HL-60 (cell line): ENCODE results near the gene MOCOS.

Experiments used
- DNase-seq, 2 experiments: peaks; one replicate each; pipeline ENCODE4 v3.0.0-alpha.2; 2010 to 2020; ENCODE audit warnings: low read depth in 1 of 2, low spot score in 1 of 2
- H3K27ac ChIP-seq: fragments of 250-450 bp; sonication (Bioruptor Pico); replicated peaks from 2 replicates; pipeline ENCODE4 v1.5.1; 2020; ENCODE audit warnings: mild to moderate bottlenecking, moderate library complexity
- H3K27me3 ChIP-seq: fragments of 250-450 bp; sonication (Bioruptor Pico); 2 replicates; pipeline ENCODE4 v1.5.1; 2021; ENCODE audit warnings: mild to moderate bottlenecking, moderate library complexity; ENCODE audit not compliant: insufficient read depth, poor library complexity, severe bottlenecking
- H3K4me3 ChIP-seq: replicated peaks from 2 replicates; pipeline ENCODE4 v1.5.1; 2011; ENCODE audit warnings: mild to moderate bottlenecking, control low read depth, low read length; ENCODE audit not compliant: insufficient read depth
- GABPA ChIP-seq: IDR thresholded peaks from 2 replicates; pipeline ENCODE4 v1.6.1; 2012; ENCODE audit warnings: low read depth
- POLR2AphosphoS5 ChIP-seq: IDR thresholded peaks from 2 replicates; pipeline ENCODE4 v1.6.1; 2012; ENCODE audit warnings: low read depth
- REST ChIP-seq: IDR thresholded peaks from 2 replicates; pipeline ENCODE4 v1.6.1; 2012; ENCODE audit warnings: low read depth; ENCODE audit not compliant: insufficient replicate concordance
- SPI1 ChIP-seq: IDR thresholded peaks from 2 replicates; pipeline ENCODE4 v1.6.1; 2012; ENCODE audit warnings: low read depth, mild to moderate bottlenecking, borderline replicate concordance
- TF ChIP-seq, protein P1 (sequence below): IDR thresholded peaks from one replicate; pipeline ENCODE4 v1.5.1; 2011; ENCODE audit warnings: low read length, control low read depth, inconsistent platforms; ENCODE audit not compliant: insufficient read depth

The MOCOS gene

GRCh38 chr18:36177913-36178312 lies 9.4 kb upstream of the MOCOS start:
- DNase-seq = no peak
- TF ChIP-seq GABPA = no peak
- TF ChIP-seq POLR2AphosphoS5 = peak; percentile 44; the same call in 1 of the 2 replicates
- Histone ChIP-seq H3K27ac (no peak overlapping the region), H3K4me3 (no peak overlapping the region), H3K27me3 (no peaks in the 10 kb centered on the region)

DNA sequence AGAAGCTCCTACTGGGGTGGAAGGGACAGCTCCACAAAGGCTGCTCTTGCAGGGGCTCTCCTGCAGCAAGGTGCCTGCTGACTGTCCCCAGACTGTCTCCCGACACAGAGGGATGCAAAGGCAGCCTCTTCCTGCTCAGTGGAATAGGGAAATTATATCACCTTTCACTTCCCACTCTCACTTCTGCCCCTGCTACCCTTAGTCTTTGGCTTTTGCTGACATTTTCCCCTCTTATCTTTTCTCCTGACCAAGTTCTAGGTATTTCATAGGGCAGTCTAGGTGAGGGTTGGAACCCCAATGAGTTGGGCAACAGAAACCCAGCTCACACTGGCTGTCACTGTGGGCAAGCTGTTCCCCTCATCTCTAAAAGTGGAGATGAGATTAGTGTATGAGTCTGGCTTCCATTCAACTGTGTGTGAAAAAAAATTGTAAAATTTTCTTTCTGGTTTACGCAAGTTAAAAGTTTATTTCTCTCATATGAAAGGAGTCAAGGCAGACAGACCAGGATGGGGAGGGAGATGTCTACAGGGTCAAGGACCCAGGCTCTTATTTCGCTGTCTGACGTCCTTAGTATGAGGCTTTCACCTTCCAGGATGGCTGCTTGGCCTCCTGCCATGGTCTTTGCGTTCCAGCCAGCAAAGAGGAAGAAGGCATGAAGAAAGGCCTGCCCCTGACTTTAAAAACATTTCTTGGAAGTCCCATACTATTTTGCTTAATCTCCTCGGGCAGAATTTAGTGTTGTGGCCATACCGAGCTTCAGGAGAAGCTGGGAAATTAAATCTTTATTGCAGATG lies 7.5 kb upstream of the MOCOS start:
- Histone ChIP-seq H3K27ac (no peak overlapping the region), H3K4me3 (no peak overlapping the region), H3K27me3 (no peaks in the 10 kb centered on the region)
- peak in 1 of 2 experiments; percentile 44 for DNase-seq
- TF ChIP-seq SPI1 (peak; percentile 5; the same call in 1 of the 2 replicates), POLR2AphosphoS5 (no peak)

DNA sequence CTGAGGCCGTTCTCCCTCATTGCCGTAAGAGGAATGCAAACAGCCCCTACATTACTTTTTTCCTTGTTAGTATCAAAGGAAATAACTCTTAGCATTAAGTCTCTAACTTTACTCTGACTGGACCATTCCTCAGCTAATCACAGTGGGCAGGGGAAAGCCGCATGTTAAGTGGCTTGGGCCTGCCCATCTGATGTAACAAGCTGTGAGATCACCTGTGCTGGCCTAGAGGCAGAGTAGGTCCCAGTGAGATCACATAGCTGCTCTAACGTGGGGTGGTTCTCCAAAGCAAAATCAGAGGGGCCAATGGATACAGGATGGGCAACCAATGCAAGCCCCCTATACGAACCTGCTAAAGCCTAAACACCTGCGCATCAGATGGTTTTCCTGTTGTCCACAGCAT lies 5.9 kb upstream of the MOCOS start:
- no peak for DNase-seq
- Histone ChIP-seq H3K27me3 (peaks cover 1% of the 10 kb centered on the region), H3K4me3 (no peak overlapping the region), H3K27ac (no peak overlapping the region)
- TF ChIP-seq REST = no peak
- TF ChIP-seq, protein P1, sequence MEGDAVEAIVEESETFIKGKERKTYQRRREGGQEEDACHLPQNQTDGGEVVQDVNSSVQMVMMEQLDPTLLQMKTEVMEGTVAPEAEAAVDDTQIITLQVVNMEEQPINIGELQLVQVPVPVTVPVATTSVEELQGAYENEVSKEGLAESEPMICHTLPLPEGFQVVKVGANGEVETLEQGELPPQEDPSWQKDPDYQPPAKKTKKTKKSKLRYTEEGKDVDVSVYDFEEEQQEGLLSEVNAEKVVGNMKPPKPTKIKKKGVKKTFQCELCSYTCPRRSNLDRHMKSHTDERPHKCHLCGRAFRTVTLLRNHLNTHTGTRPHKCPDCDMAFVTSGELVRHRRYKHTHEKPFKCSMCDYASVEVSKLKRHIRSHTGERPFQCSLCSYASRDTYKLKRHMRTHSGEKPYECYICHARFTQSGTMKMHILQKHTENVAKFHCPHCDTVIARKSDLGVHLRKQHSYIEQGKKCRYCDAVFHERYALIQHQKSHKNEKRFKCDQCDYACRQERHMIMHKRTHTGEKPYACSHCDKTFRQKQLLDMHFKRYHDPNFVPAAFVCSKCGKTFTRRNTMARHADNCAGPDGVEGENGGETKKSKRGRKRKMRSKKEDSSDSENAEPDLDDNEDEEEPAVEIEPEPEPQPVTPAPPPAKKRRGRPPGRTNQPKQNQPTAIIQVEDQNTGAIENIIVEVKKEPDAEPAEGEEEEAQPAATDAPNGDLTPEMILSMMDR = no peak
- TF ChIP-seq GABPA = no peak
- no peak for TF ChIP-seq POLR2AphosphoS5

- TF ChIP-seq REST (no peak), SPI1 (no peak), GABPA (no peak), POLR2AphosphoS5 (no peak)
- TF ChIP-seq, protein P1 = no peak
- DNase-seq = no peak
- no peak overlapping the region for H3K27ac ChIP-seq
- H3K27me3 ChIP-seq = peaks cover 3% of the 10 kb centered on the region
- H3K4me3 ChIP-seq = no peak overlapping the region
These were observed 5.3 kb upstream of the MOCOS start for GRCh38 chr18:36181898-36182506.
